Erythroblast (primary cell): ENCODE measurements around the gene CACNA1D.

Experiments
- DNase-seq, 2 experiments: peaks; one replicate each; lab custom pipeline; 2025; lab: John Stamatoyannopoulos, UW
- GATA1 ChIP-seq: IDR thresholded peaks from 2 replicates; pipeline ENCODE4 v1.6.1; 2011; ENCODE audit warnings: low read depth, mild to moderate bottlenecking, control low read depth, low read length, moderate library complexity
- POLR2A ChIP-seq: IDR thresholded peaks from 2 replicates; pipeline ENCODE4 v1.6.1; 2011; ENCODE audit warnings: mild to moderate bottlenecking, low read length

Gene CACNA1D

DNA sequence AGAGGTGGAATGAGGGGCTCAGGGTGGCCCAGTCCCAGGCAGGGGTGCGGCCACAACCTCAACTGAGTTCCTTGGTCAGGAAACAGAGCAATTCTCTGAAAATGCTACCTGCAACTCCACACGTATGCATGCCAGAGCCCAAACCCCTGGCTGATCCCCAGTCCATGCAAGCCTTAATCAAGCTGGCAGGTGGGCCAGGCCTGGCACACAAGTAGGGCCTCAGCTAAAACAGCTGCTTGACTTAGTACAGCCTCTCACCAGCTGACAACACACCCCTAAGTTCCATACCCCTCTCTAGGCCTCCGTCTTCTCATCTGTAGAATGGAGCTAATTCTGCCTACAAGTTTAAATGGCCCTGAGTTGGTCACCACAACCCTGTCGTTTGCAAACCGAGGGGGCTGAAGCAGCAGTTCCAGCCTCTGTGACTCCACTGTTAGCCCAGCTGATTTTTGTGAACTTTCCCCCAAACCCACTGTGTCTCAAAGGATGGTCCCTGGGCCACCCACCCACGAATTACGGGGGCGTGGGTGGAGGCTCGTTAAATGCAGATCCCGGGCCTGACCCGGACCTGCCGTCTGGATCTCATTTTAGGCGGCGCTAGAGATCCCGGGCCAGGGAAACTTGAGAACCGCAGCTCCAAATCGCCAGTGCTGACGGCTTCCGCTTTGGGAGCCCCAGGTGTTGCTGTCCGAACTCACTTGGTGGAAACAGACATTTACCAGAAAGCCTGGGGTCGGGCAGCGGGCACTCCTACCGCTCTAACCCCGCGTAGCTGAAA is 350.9 kb downstream of the CACNA1D start:
- DNase-seq: peak; percentile 11 to 27
- no peak for TF ChIP-seq GATA1

GRCh38 chr3:53845881-53846133 is 351.4 kb downstream of the CACNA1D start:
- TF ChIP-seq GATA1 (no peak), POLR2A (no peak)
- no peak for DNase-seq

DNA sequence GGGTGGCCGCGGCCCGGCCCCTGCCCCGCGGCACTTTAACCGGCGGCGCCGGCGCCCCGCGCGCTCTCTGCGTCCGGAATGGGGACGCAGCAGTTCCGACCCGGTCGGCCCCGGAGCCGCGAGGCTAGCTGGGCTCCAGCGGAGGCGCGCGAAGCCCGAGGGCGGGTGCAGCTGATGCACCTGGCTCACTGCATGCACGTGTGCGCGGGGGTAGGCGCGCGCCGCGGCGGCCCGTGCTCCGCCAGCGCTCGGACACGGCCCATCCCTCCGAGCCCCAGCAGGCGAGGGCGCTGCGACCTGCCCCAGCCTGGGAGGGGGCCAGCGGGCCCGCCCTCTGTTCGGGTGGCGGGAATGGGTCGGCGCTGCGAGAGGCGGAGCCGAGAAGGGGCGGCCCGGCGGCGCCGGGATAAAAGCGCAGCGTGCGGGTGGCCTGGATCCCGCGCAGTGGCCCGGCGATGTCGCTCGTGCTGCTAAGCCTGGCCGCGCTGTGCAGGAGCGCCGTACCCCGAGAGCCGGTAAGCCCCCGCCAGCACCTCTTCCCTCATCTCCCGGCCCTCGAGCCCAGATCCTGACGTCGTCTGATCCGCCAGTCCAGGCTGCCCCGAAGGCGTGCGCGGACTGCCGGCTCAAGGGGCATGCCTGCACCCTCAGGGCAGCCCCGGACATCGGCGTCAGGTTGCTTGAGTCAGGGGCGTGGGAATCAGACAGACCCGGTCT is 351.9 kb downstream of the CACNA1D start, which contains the start of the genes CHDH and IL17RB:
Gene CHDH (minus strand): TSS at position 286 of the 717 bp plus-strand sequence. CDS start 22,411 bp downstream, outside the sequence.
Gene IL17RB (plus strand): TSS at position 435 of the 717 bp plus-strand sequence. CDS start 21 bp downstream, at position 456.
- DNase-seq: peak; percentile 45 to 50
- TF ChIP-seq GATA1 (no peak), POLR2A (no peak)

GRCh38 chr3:53846851-53847155 is 352.4 kb downstream of the CACNA1D start:
- TF ChIP-seq GATA1: no peak
- no peak for TF ChIP-seq POLR2A
- DNase-seq: no peak

GRCh38 chr3:53849916-53850315 is 355.5 kb downstream of the CACNA1D start:
- TF ChIP-seq POLR2A (no peak), GATA1 (no peak)
- DNase-seq: no peak

DNA sequence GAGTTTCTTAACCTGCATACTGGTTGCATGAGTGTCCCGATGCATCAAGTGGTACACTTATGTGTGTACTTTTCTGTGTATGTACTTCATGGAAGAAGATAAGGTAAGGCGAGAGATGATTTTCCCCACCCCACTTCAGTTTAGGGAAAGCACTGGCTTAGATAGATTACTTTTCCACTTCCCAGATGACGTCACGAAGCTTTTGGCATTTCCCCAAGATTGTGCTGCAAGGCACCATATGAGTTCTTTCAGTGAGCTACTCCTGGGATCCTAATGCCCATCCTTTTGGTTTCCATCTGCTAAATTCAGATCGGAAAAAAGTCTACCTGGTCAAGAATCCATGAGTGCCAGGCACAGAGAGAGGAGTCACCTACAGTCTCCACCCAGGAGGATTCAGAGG is 356.5 kb downstream of the CACNA1D start:
- DNase-seq: peak in 1 of 2 experiments; percentile 12

GRCh38 chr3:53856964-53857363 is 362.6 kb downstream of the CACNA1D start:
- DNase-seq: no peak
- no peak for TF ChIP-seq GATA1
- TF ChIP-seq POLR2A: no peak

More for the DNA sequence above, 356.5 kb downstream of the CACNA1D start:
- TF ChIP-seq POLR2A (no peak), GATA1 (no peak)

DNA sequence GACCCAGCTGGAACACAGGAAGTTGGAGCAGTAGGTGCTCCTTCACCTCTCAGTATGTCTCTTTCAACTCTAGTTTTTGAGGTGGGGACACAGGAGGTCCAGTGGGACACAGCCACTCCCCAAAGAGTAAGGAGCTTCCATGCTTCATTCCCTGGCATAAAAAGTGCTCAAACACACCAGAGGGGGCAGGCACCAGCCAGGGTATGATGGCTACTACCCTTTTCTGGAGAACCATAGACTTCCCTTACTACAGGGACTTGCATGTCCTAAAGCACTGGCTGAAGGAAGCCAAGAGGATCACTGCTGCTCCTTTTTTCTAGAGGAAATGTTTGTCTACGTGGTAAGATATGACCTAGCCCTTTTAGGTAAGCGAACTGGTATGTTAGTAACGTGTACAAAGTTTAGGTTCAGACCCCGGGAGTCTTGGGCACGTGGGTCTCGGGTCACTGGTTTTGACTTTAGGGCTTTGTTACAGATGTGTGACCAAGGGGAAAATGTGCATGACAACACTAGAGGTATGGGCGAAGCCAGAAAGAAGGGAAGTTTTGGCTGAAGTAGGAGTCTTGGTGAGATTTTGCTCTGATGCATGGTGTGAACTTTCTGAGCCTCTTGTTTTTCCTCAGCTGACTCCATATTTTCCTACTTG is 363.8 kb downstream of the CACNA1D start:
- TF ChIP-seq GATA1: no peak
- no peak for TF ChIP-seq POLR2A
- peak in 1 of 2 experiments; percentile 5 for DNase-seq

- no peak for DNase-seq
- TF ChIP-seq GATA1 (no peak), POLR2A (no peak)
Observed at GRCh38 chr3:53859178-53859577, 364.8 kb downstream of the CACNA1D start.

DNA sequence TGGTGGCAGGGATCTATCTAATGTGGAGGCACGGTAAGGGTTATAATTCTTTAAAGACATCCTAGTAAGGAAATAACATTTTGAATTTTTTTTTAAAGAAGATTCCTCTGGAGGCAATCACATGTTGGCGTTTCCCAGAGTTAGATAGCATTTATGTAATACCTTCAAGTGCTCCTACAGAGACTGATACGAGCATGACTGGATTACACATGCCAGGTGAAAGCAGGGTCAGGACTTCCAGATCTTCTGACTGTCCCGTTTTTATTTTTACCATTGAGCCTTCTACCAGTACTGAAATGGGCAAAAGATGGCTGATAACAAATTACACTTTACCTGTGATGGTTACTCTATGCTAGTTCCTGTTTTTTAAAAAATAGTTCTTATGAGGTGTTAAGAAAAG is 365.8 kb downstream of the CACNA1D start:
- TF ChIP-seq POLR2A (no peak), GATA1 (no peak)
- DNase-seq: no peak

GRCh38 chr3:53862241-53862640 is 367.8 kb downstream of the CACNA1D start:
- TF ChIP-seq POLR2A (no peak), GATA1 (no peak)
- no peak for DNase-seq

- no peak for DNase-seq
- TF ChIP-seq POLR2A (no peak), GATA1 (no peak)
Observed at GRCh38 chr3:53863145-53863544, 368.7 kb downstream of the CACNA1D start.
